ENCODE results near the gene MYBBP1A. TPM values are rescaled to one million over a fixed set of nuclear protein-coding genes. Genes with fewer than 3 reads are reported as not detected.

The MYBBP1A gene
- total RNA-seq, 1 experiment from 2014 or later, result 130 TPM

GRCh38 chr17:4538236-4539002, 16.8 kb downstream of the MYBBP1A start:
- H3K79me2 ChIP-seq (ENCODE audit: insufficient read depth, low read length), result no peaks in the 10 kb centered on the region; the same call in 1 of the 2 replicates
- ChIA-PET CTCF (interaction anchor here (1.5 kb wide), 1 partner anchor 28 kb away, joined by 5 read pairs; no protein-coding TSS in a partner anchor), RAD21 (ENCODE audit: low non-redundant PET in 1 of 2, low total read pairs in 2 of 2, uncharacterized antibody in 2 of 2, unreplicated experiment in 2 of 2) (no interaction called here), POLR2A (no interaction called here)
- H4K20me1 ChIP-seq (ENCODE audit: insufficient read depth), result no peaks in the 10 kb centered on the region; the same call in 1 of the 2 replicates
- no peaks in the 10 kb centered on the region for H3K9me3 ChIP-seq (ENCODE audit: control insufficient read depth in 1 of 2, insufficient read depth in 1 of 2, low read depth in 1 of 2, low read length in 2 of 2)
- no peaks in the 10 kb centered on the region for H3K27me3 ChIP-seq (ENCODE audit: insufficient read depth, low read length)
- H3K36me3 ChIP-seq (ENCODE audit: control insufficient read depth in 1 of 2, insufficient read depth in 2 of 2, low read length in 2 of 2), result peaks cover 19 to 38% of the 10 kb centered on the region in 2 experiments; a peak in 3 of 4 replicates
- BruUV-seq (replicated peaks), result no TSS peak
- no peaks in the 10 kb centered on the region for H3K9me2 ChIP-seq (ENCODE audit: insufficient read depth)
- TF ChIP-seq ELF1 (IDR thresholded peaks at IDR 0.05; ENCODE audit: borderline replicate concordance, low read depth) (no peak), SRF (IDR thresholded peaks at IDR 0.05; ENCODE audit: low read depth) (no peak), TCF7L2 (IDR thresholded peaks at IDR 0.05; ENCODE audit: borderline replicate concordance, extremely low read depth, insufficient read depth, insufficient read length) (no peak), EGR1 (IDR thresholded peaks at IDR 0.05; ENCODE audit: low read depth) (no peak), CTCF (IDR thresholded peaks at IDR 0.05 in 2 of 3, conservative IDR thresholded peaks at IDR 0.05 in 1 of 3; ENCODE audit: borderline replicate concordance in 1 of 3, insufficient read depth in 1 of 3, low read depth in 2 of 3, low read length in 2 of 3) (no peak), CBX3 (IDR thresholded peaks at IDR 0.05; ENCODE audit: low read depth) (no peak), REST (IDR thresholded peaks at IDR 0.05; ENCODE audit: low read depth) (no peak), POLR2AphosphoS5 (IDR thresholded peaks at IDR 0.05; ENCODE audit: low read depth, low read length) (no peak), EZH2phosphoT487 (IDR thresholded peaks at IDR 0.05; ENCODE audit: borderline replicate concordance) (no peak), ZBTB33 (IDR thresholded peaks at IDR 0.05; ENCODE audit: extremely low read depth, insufficient replicate concordance, low read length) (no peak), ZFX (IDR thresholded peaks at IDR 0.05) (no peak), CEBPB (IDR thresholded peaks at IDR 0.05; ENCODE audit: low read depth) (no peak), SP1 (IDR thresholded peaks at IDR 0.05; ENCODE audit: low read depth) (no peak), JUND (IDR thresholded peaks at IDR 0.05) (no peak), FOSL1 (IDR thresholded peaks at IDR 0.05; ENCODE audit: low read depth) (no peak), RAD21 (IDR thresholded peaks at IDR 0.05; ENCODE audit: low read depth) (no peak), SIN3A (IDR thresholded peaks at IDR 0.05; ENCODE audit: low read depth) (no peak), ZNF274 (IDR thresholded peaks at IDR 0.05; ENCODE audit: low read depth, low read length) (no peak)
- TF ChIP-seq, protein P1, sequence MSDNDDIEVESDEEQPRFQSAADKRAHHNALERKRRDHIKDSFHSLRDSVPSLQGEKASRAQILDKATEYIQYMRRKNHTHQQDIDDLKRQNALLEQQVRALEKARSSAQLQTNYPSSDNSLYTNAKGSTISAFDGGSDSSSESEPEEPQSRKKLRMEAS (IDR thresholded peaks at IDR 0.05), result no peak
- TF ChIP-seq, protein P2, sequence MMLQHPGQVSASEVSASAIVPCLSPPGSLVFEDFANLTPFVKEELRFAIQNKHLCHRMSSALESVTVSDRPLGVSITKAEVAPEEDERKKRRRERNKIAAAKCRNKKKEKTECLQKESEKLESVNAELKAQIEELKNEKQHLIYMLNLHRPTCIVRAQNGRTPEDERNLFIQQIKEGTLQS (IDR thresholded peaks at IDR 0.05), result no peak
- peaks cover 8 to 15% of the 10 kb centered on the region in 2 experiments; a peak in 3 of 4 replicates for H3K4me1 ChIP-seq (ENCODE audit: control insufficient read depth in 1 of 2, insufficient read depth in 2 of 2, low read length in 2 of 2)
- no peak overlapping the region for H3K9ac ChIP-seq (ENCODE audit: low read length)
- H2AFZ ChIP-seq (ENCODE audit: low read depth, low read length, poor library complexity, severe bottlenecking), result no peak overlapping the region
- intact Hi-C loops (cut with micrococcal nuclease), result no loop called here
- no peak overlapping the region for H3K4me3 ChIP-seq (replicated peaks in 1 of 2; ENCODE audit: low read depth in 1 of 2, low read length in 2 of 2)
- no peak overlapping the region for H3K27ac ChIP-seq (ENCODE audit: low read depth, low read length)
- DNase-seq (ENCODE audit: low read depth, low spot score) (no peak), ATAC-seq (no peak)
- H3K4me2 ChIP-seq (ENCODE audit: low read length), result no peak overlapping the region
